ENCODE data around the gene C16orf96.

C16orf96 gene

DNA sequence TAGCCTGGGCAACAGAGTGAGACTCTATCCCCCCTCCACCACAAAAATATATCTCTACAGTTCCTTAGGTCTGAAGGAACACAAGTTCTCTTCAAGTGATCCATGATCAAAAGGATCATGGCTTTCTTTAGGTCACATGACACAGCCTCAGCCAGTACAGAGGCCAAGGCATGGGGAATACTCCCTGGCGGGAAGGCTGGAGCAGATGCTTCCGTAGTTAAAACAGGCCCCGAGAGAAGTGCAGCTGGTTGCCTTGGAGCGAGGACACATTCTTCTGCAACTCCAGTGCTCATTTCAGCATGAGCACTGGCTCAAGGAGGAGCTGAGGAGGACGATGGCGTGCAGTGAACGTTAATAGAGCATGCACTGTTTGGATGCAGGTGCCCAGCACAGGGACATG, 31.1 kb upstream of the C16orf96 start:
- peak in 11 of 58 donors; percentile 22 to 63 (median 35) for DNase-seq

DNA sequence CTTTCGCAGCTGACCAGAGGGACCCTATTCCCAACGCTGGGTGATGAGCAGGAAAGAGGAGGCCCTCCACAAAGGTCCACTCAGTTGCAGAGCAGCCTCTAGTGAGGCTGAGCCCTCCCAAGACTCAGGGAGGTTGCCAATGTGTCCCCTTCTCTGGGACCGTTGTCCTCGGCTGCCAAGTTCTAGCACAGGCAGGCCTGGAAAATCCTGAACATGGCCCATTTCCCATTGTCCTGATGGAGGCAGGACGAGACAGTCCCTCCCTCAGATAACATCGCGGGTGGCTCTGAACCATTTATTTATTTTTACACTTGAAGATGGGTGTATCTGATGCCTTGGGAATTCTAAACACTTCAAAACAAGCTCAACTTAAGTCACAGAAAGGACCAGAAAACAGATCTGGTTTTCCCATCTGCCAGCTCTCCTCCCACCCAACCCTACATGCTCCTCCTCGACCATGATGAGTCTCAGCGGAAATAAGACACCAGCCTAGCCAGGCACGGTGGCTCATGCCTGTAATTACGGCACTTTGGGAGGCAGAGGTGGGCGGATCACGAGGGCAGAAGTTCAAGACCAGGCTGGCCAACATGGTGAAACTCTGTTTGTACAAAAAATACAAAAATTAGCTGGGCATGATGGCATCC, 30.4 kb upstream of the C16orf96 start:
- DNase-seq, result peak in 2 of 58 donors; percentile 34 to 41

DNA sequence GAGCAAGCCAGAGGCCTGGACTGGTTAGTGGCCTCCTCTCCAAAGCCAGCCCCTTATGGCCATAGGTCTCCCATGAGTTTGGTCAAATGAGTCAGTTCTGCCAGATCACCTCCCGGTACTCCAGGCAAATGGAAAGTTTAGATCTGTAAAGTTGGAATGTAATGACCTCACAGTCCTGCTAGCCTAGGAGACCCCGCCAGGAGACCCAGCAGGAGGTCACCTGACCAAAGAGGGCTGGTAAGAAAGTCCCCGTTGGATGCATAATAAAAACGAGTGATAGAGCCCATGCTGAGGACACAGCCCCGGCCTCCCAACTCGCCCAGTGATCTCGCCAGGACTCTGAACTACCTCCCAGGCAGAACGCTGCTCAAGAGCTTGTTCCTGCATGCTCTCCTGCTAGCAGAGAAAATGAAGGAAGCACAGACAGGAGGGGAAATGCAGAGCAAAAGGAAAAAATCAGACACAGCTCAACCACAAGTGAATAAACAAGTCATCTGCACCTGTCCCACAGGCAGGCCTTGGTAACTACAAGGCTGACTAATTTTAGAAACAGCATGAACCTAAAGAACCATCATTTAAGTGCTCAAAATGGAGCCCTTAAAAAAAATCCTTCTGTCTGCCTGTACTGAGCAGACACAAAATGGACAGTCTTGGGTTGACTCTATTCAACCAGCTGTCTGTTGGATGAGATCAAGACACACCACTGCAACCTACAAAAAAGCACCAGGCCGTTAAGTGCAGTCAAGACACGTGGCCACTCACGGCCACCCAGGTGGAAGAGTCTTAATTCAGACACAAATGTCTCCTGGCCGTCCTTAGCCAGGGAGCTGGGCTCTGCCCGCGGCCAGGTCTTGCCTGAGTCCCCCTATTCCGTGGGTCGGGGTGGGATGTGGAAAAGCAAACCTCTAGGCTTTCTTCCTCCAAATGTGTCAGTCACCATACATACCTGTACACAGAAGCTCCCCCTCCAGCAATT, 26.8 kb upstream of the C16orf96 start:
- DNase-seq, result no peak

DNA sequence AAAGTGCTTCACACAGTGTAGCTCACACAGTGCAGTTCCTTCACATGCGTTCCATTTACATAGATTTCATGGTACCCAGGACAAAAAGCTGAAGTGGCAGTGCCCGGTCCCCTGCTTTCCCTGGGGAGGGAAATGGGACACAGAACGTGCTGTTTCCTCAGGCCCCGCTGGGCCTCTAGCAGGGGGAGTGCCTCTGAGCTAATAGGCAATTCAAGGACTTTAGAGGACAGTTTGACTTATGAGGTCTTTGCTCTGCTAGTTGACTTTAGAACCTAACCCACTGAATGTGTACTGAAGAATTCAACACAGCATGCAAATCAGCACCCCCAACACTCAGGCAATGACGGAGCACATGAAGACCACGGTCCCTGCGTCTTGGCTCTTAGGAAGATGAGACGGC, 24.3 kb upstream of the C16orf96 start:
- no peak for DNase-seq

DNA sequence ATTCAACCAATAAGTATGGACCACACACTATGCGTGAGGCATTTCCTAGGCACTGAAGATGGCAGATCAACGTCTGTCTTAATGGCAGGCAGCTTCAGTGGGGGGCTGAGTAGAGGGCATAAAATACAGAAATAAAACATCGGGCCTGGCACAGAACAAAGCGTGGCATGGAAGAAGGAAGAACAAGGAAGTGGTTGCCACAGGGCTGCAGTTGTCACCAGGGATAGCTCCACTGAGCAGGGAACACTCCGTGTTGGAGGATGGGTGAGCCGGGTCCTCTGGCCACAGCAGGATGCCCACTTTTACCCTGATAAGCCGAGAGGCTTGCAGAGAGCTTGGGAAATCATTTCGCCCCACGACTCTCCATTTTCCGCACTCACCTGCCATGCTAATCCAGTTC, 23.9 kb upstream of the C16orf96 start:
- DNase-seq, result no peak

DNA sequence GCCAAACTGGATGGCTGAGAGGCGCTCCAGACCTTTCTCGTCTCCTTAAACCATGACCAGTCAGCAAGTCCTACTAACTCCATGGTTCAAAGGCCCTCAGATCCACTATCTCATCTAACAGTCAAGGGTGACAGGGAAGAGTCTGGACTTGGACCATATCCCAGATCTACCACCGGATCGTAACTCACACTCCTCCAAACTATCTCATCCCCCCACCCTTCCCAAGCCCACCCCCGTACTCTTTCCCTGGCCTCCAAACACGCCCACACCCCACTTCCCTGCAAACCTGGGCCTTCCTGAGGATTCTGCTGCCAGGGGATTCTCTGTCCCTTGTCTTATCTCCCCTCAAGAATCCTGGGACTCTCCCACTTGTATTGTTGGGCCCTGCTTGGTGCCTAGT, 22.6 kb upstream of the C16orf96 start:
- DNase-seq, result no peak

DNA sequence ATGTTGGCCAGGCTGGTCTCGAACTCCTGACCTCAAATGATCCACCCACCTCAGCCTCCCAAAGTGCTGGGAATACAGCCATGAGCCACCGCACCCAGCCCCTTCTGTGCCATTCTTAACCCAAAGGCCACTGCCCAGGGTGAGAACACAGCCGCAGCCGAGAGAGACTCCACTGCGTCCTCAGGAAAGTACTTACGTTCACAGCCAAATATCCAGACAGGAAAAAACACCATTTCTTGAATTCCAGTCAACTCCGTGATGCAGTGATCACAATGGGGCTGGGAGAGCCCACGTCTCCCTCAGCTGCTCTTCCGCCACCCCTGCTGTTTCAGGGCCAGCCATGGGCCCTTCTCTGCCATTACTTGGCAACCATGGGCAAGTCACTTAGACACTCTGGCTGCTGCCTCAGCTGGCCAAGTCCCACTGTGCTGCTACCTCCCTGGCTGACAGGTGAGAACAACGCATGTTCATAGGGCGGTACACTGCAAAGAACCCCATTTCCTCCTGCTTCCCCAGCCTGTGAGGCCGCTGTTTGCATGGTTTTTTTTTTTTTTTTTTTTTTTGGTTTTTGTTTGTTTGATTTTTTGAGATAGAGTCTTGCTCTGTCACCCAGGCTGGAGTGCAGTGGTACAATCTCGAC, 21.9 kb upstream of the C16orf96 start:
- no peak for DNase-seq

DNA sequence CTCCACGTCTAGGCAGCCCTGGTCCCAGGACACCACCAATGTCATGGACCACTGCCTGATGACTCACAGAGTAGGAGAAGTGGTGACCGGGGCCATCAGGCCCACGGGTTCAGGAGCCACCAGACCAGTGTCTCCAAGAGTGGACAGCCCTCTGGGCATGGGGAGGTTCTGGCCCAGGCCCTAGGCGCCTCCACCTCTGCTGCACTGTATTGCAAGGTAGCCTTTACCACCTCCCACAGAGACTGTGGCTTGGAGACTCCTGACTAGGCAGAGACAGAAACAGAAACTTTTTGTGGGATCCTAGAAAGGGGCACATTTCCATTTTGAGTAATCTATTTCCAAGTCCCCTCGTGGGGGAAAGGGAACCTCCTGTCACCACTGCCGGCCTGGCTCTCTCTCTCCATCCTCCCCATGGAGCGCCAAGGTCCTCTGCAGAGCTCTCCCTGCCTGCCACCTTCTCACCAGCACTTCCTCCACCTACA, 20.5 kb upstream of the C16orf96 start:
- DNase-seq, result no peak

DNA sequence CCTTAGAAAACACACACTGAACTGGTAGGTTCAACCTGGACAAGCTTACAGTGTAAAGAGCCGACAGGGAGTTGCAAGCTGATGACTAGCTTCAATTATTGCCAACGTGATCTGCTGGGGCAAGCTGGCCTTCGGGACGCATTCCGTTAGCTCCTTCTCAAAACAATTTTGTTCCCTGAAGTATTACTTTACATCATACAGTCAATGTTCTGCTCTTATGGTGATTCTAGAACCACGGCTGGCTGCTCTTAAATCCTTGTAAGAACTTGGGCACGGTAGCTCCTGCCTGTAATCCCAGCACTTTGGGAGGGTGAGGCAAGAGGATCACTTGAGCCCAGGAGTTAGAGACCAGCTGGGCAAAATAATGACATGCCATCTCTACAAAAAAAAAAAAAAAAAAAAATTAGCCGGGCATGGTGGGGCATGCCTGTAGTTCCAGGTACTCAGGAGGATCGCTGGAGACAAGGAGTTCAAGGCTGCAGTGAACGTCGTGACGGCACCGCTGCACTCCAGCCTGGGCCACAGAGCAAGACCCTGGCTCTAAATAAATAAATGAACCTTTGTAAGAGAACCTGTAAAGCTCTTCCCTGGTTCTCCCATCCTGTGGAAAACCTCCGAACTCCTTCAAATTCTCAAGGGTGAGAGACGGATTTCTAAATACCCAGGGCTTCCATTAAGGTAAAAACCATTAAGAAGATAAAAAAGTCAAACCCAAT, 19.6 kb upstream of the C16orf96 start:
- DNase-seq, result no peak

DNA sequence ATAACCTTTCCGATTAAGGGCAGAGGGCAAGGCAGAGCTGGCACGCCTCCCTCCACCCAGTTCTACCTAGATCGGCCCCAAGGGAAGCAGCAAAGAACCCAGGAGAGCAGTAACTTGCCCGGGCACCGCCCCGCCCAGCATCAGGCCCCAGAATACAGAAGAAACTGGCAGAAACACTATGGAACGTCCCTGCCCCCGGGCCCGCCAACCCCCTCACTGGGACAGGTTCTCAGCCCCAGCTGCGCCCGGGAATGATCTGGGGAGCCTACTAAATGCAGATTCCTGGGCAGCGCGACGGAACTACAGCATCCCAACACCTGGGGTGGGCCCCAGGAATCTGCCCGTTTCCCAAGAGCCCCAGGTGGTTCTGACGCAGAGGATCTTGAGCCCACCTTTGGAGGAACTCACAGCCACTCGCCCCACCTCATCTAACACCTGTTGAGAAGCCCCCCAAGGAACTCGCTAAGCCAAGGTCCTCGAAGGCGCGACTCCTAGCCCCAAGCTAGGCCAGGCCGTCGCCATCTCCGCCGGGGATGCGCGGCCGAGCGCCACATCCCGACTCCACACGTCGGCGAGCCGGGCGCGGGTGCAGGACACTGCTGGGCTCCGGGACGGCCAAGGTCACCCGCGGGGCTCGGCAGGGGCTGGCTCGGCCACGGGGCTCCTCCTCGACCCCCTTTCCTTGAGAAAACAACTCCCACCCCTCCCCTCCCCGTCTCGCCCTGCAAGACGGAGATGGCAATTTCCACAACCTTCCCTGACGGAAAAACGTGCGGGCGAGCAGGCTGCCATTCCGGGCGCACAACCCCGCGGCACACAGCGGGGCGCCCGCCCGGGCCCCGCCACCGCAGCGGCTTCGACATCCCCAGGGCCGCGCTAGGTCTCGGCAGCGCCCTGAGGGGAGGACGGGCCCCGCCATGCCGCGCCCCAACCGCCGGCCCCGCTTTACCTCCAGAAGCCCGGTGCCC, 18.5 kb upstream of the C16orf96 start:
- DNase-seq, result peak in 21 of 58 donors; percentile 25 to 75 (median 40)

DNA sequence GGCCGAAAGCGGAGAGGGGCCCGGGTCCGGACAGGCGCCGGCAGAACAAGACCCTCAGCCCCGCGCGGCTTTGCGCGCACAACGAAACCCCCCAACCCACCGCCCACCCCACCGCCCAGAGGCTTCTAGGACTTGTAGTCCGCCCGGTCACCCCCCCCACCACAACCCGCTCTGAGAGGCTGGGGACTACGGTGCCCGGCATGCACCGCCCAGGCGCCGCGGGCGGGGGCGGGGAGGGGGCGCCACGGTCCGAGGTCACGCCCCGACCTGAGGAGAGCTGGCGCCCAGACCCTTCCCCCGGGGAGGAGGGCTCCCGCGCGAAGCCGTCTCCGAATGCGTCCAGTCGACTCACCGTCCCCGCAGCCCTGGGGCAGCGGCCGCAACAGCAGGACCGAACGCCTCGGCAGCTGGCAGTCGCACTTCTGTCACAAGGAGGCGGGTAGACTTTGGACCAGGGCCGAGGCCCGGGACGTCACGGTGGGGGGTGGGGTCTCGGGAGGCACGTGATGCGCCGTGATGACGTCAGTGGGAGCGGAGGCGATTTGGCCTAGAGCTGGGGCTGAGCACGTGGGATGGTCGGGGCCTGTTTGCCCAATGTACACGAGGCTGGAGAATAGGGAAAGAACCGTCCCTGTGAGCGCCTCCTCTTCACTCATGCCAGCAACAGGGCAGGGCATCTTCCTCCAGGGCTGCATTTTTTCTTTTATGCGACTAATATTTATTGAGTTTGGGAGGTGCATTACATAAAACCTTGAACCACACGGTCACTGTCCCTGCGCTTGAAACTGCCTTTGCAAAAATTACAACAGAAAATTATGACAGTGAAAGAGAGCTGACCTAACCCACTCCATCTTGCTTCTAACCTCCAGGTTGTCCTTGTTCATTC, 17.5 kb upstream of the C16orf96 start, which contains the start of gene CDIP1:
Gene CDIP1, minus strand, starts transcription at position 424 of the 886 bp plus-strand sequence. CDS start 24,643 bp downstream, outside the sequence.
- peak; percentile 75 to 99 (median 96) for DNase-seq

DNA sequence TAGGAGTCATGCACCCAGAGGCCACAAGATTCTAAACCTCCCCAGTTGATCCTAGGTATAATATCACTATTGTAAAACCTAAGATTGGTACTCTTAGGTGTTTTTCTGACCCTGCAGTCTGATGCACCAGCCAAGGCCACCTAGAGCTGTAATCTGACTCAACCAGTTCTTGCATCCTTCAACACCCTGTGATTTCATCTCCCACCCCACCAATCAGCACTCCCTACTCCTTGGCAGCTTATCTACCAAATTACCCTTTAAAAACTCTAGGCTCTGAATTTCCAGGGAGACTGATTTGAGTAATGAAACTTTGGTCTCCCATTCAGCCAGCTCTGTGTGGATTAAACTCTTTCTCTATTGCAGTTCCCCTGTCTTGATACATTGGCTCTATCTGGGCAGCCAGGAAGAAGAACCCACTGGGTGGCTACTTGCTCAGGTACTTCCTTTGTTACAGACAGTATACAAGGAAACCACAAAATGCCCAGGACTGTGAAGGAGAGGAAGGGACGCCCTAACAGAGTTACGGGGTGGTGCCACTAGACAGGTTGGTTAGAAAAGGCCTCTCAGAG, 16.3 kb upstream of the C16orf96 start:
- DNase-seq, result no peak

DNA sequence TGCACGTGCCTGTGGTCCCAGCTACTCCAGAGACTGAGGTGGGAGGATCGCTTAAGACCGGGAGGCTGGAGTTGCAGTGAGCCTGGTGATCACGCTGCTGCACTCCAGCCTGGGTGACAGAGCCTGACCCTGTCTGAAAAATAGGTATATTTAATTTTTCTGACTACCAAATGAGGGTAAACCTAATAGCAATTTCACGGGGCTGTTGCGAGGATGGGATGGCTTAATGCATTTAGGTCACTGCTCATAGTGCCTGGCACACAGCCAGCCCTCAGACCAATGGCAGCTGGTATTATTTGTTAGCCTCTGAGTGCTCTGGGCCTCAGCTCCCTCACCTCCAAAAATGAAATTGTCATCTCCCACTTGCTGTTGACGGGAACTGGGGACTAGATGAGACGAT, 11.7 kb upstream of the C16orf96 start:
- peak in 1 of 58 donors; percentile 25 for DNase-seq

DNA sequence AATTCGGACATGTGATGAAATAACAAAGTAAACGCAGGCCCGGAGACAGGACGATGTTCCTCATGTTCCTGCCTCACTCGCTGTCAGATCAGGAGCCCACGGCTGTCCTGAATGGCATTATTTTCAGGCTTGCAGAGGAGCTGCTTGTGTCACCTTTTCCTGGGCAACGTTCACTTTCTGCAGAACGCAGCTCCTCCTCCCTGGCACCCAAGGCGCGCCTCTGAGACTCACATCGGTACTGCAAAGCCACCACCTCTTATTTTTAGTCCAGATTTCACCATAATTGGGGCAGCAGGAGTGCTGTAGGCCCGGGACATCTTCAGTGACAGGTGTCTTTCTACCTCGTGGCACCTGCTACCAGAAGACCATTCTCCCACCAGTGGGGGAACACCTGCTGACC, 8.0 kb upstream of the C16orf96 start:
- no peak for DNase-seq

DNA sequence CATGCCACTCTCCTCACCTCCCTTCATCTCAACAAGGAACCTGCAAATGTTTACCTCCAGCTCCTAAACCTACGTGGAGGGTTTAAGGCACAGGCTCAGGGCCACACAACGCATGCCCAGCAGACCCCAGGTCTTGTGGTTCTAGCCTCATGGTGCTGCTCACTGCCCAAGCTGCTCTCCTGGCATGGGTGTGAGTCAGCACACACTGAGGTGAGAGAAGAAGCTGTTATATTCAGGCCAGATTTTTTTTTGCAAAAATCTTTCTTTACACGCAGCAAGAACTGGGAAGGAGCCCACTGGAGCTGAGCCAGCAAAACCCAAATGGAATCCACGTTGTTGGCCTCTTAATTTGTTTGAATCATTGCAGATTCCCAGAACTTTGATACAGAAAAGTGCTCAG, 5.5 kb upstream of the C16orf96 start:
- DNase-seq, result no peak

DNA sequence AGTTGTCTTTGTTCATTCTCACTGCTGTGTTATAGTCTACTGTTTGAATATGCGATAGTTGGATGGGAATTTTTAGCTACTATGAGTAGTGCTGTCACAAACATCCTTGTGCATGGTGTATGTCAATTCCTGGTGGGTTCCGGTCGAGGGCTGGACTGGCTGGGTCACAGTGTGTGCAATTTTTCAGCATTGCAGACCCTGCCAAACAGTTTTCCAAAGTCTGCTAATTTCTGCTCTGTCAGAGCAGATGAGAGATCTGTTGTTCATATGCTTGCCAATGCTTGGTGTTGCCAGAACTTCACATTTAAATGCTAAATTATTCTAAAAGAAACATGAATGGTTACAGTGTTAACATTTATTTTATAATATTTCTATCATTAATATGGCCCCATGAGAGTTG, 3.6 kb upstream of the C16orf96 start:
- peak in 3 of 58 donors; percentile 7 to 16 (median 13) for DNase-seq

DNA sequence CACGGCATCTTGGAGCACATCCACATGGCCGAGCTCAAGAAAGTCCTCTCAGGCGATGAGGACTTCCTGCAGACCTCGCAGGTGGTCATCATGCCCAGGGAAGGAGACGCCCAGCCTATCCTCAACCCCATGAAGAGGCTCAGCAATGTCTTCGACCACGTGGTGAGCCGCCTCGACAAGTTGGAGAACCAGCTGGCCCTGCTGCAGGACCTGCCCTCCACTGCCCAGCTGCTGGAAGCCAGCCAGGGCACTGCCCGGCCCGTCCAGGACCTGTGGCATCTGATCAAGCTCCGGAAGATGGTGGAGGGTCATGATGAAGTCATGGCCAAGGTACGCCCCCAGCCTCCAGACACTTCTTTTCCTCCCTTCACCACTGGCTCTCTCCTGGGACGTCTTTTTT, 440 bp downstream of the C16orf96 start:
- DNase-seq, result no peak

DNA sequence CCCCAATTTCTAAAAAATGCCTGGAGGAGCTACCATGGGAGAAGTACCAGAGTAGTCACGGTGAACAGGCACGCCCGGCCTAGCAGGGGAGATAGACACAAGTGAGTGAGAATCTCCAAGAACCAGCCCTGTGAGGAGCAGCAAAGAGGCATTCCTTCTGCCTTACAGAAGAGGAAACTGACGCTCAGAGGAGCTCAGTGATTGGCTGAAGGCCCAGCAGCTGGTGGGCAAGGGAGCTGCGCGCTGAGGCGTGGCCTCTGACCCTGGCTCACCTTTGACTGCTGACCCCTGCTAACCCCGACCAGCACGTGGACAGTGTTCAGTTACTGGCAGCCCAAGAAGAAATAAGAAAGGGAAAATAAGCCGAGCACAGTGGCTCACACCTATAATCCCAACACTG, 1.8 kb downstream of the C16orf96 start:
- no peak for DNase-seq

Data from anterior cingulate cortex (tissue), 58 donors.